ENCODE data around the gene THUMPD1. TPM values are rescaled to one million over a fixed set of nuclear protein-coding genes. Genes with fewer than 3 reads are reported as not detected.

Gene THUMPD1
- total RNA-seq, 1 experiment from 2014 or later = 33.9 TPM

DNA sequence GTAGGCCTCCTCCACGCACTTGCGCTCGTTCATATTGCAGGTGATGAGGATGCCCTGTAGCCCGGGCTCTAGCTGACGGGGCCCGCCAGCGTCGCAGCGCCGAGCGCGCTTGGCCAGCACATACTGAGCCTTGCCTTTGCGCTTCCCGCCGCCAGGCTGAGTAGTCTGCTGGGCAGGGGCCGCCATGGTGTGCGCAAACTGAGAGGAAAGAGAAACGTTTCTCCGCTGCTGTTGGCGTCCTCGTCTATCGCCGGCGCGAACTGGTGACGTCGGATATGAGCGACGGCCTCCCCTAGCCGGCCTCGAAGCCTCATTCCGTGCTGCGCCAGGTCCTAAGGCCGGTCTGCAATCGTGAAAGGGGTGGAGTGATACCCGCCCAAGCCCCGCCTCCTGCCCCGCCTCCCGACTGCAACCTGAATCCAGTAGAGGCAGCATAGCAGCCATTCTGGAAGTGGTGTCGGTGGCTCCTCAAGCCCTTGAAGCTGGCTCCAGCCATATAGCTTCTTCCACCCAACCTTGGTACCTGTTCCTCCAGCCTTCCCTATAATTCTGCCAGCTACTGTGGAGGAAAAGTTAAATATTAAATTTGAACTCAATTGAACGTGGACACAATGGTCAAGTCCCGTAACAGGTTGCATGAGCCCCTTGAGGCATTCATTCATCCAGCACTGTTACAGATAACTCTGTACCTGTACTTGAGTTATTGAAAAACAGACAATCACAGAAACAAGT, at the start of gene THUMPD1 (continued):
- TF ChIP-seq CBX3 (IDR thresholded peaks at IDR 0.05; ENCODE audit: low read depth) (peak; percentile 93), EZH2phosphoT487 (IDR thresholded peaks at IDR 0.05; ENCODE audit: borderline replicate concordance) (no peak), ZNF274 (IDR thresholded peaks at IDR 0.05; ENCODE audit: low read depth, low read length) (no peak)
- TF ChIP-seq, protein P1, sequence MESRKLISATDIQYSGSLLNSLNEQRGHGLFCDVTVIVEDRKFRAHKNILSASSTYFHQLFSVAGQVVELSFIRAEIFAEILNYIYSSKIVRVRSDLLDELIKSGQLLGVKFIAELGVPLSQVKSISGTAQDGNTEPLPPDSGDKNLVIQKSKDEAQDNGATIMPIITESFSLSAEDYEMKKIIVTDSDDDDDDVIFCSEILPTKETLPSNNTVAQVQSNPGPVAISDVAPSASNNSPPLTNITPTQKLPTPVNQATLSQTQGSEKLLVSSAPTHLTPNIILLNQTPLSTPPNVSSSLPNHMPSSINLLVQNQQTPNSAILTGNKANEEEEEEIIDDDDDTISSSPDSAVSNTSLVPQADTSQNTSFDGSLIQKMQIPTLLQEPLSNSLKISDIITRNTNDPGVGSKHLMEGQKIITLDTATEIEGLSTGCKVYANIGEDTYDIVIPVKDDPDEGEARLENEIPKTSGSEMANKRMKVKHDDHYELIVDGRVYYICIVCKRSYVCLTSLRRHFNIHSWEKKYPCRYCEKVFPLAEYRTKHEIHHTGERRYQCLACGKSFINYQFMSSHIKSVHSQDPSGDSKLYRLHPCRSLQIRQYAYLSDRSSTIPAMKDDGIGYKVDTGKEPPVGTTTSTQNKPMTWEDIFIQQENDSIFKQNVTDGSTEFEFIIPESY (IDR thresholded peaks at IDR 0.05; ENCODE audit: extremely low read depth, insufficient replicate concordance, low read length) = no peak

DNA sequence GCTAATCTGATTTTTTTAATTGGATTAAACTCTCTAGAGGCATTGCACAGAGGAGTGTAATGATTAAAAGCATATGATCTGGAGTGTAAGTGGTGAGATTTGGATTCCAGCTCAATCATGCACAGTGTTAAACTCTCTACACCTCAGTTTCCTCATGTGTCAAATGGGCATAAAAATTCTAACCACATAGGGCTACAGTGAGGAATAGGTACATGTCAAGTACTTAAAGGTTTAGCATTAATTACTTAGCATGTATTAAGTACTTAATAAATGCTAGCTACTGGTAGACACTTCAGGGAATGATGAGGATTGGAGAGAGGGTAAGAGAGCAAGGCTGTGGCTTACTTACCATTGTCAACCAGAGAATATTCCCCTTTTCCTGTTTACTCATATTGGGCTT, 47.5 kb upstream of the THUMPD1 start:
- Histone ChIP-seq H2AFZ (ENCODE audit: low read depth, low read length, poor library complexity, severe bottlenecking) (no peak overlapping the region), H3K4me1 (ENCODE audit: control insufficient read depth in 1 of 2, insufficient read depth in 2 of 2, low read length in 2 of 2) (no peaks in the 10 kb centered on the region), H3K4me3 (replicated peaks in 1 of 2; ENCODE audit: low read depth in 1 of 2, low read length in 2 of 2) (no peak overlapping the region), H3K27ac (ENCODE audit: low read depth, low read length) (no peak overlapping the region), H3K79me2 (ENCODE audit: insufficient read depth, low read length) (no peaks in the 10 kb centered on the region), H3K4me2 (ENCODE audit: low read length) (no peak overlapping the region), H3K27me3 (ENCODE audit: insufficient read depth, low read length) (no peaks in the 10 kb centered on the region), H3K36me3 (ENCODE audit: control insufficient read depth in 1 of 2, insufficient read depth in 2 of 2, low read length in 2 of 2) (no peaks in the 10 kb centered on the region), H4K20me1 (ENCODE audit: insufficient read depth) (no peaks in the 10 kb centered on the region), H3K9me3 (ENCODE audit: control insufficient read depth in 1 of 2, insufficient read depth in 1 of 2, low read depth in 1 of 2, low read length in 2 of 2) (no peaks in the 10 kb centered on the region), H3K9me2 (ENCODE audit: insufficient read depth) (no peaks in the 10 kb centered on the region), H3K9ac (ENCODE audit: low read length) (no peak overlapping the region)
- DNase-seq (ENCODE audit: low read depth, low spot score) (no peak), ATAC-seq (no peak)
- no TSS peak for BruUV-seq (replicated peaks)
- RAD21 ChIA-PET (ENCODE audit: low non-redundant PET in 1 of 2, low total read pairs in 2 of 2, uncharacterized antibody in 2 of 2, unreplicated experiment in 2 of 2) = no interaction called here
- POLR2A ChIA-PET = no interaction called here
- intact Hi-C loops (cut with micrococcal nuclease) = no loop called here
- CTCF ChIA-PET = no interaction called here
- TF ChIP-seq, protein P2, sequence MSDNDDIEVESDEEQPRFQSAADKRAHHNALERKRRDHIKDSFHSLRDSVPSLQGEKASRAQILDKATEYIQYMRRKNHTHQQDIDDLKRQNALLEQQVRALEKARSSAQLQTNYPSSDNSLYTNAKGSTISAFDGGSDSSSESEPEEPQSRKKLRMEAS (IDR thresholded peaks at IDR 0.05) = no peak
- TF ChIP-seq CEBPB (IDR thresholded peaks at IDR 0.05; ENCODE audit: low read depth) (no peak), POLR2A (IDR thresholded peaks at IDR 0.05; ENCODE audit: borderline replicate concordance, extremely low read depth, insufficient read depth, insufficient read length) (no peak), FOSL1 (IDR thresholded peaks at IDR 0.05; ENCODE audit: low read depth) (no peak), ZFX (IDR thresholded peaks at IDR 0.05) (no peak), JUND (IDR thresholded peaks at IDR 0.05) (no peak), CBX3 (IDR thresholded peaks at IDR 0.05; ENCODE audit: low read depth) (no peak), YY1 (IDR thresholded peaks at IDR 0.05; ENCODE audit: extremely low read depth, insufficient replicate concordance, low read depth, low read length) (no peak)
- TF ChIP-seq, protein P3, sequence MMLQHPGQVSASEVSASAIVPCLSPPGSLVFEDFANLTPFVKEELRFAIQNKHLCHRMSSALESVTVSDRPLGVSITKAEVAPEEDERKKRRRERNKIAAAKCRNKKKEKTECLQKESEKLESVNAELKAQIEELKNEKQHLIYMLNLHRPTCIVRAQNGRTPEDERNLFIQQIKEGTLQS (IDR thresholded peaks at IDR 0.05) = no peak

Measured in HCT116 (cell line).